ENCODE measurements around the gene C9orf40.
A peak's percentile ranks its signal among the peaks of the same experiment; 100 is the strongest.

The C9orf40 gene

DNA sequence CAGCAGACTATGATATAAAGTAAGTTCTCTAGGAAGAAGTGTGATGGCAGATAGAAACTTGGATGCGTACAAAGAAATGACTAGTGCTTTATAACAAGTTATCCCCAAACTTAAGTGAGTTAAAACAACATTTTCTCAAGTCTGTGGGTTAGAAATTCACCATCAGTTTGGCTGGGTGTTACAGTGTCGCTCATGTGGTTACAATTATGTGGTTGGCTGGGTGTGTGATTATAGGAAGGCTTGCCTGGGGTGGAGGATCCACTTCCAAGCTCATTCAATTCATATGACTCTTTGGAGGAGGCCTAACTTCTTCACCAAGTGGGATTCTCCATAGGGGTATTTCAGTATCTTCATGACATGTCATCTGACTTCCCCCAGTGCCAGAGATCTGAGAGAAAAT lies 10.3 kb upstream of the C9orf40 start:
- Histone ChIP-seq H3K27ac (replicated peaks) (no peak overlapping the region), H3K27me3 (ENCODE audit: insufficient read depth, poor library complexity, severe bottlenecking) (no peaks in the 10 kb centered on the region), H3K4me3 (replicated peaks; ENCODE audit: insufficient read depth, low read length) (no peak overlapping the region)
- TF ChIP-seq, protein P1, sequence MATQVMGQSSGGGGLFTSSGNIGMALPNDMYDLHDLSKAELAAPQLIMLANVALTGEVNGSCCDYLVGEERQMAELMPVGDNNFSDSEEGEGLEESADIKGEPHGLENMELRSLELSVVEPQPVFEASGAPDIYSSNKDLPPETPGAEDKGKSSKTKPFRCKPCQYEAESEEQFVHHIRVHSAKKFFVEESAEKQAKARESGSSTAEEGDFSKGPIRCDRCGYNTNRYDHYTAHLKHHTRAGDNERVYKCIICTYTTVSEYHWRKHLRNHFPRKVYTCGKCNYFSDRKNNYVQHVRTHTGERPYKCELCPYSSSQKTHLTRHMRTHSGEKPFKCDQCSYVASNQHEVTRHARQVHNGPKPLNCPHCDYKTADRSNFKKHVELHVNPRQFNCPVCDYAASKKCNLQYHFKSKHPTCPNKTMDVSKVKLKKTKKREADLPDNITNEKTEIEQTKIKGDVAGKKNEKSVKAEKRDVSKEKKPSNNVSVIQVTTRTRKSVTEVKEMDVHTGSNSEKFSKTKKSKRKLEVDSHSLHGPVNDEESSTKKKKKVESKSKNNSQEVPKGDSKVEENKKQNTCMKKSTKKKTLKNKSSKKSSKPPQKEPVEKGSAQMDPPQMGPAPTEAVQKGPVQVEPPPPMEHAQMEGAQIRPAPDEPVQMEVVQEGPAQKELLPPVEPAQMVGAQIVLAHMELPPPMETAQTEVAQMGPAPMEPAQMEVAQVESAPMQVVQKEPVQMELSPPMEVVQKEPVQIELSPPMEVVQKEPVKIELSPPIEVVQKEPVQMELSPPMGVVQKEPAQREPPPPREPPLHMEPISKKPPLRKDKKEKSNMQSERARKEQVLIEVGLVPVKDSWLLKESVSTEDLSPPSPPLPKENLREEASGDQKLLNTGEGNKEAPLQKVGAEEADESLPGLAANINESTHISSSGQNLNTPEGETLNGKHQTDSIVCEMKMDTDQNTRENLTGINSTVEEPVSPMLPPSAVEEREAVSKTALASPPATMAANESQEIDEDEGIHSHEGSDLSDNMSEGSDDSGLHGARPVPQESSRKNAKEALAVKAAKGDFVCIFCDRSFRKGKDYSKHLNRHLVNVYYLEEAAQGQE (IDR thresholded peaks at IDR 0.05; ENCODE audit: insufficient replicate concordance, low read depth) = no peak
- TF ChIP-seq POLR2AphosphoS5 (IDR thresholded peaks at IDR 0.05; ENCODE audit: low read depth) (no peak), GABPA (IDR thresholded peaks at IDR 0.05; ENCODE audit: low read depth) (no peak), SPI1 (IDR thresholded peaks at IDR 0.05; ENCODE audit: borderline replicate concordance, low read depth) (no peak)
- TF ChIP-seq, protein P2, sequence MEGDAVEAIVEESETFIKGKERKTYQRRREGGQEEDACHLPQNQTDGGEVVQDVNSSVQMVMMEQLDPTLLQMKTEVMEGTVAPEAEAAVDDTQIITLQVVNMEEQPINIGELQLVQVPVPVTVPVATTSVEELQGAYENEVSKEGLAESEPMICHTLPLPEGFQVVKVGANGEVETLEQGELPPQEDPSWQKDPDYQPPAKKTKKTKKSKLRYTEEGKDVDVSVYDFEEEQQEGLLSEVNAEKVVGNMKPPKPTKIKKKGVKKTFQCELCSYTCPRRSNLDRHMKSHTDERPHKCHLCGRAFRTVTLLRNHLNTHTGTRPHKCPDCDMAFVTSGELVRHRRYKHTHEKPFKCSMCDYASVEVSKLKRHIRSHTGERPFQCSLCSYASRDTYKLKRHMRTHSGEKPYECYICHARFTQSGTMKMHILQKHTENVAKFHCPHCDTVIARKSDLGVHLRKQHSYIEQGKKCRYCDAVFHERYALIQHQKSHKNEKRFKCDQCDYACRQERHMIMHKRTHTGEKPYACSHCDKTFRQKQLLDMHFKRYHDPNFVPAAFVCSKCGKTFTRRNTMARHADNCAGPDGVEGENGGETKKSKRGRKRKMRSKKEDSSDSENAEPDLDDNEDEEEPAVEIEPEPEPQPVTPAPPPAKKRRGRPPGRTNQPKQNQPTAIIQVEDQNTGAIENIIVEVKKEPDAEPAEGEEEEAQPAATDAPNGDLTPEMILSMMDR (IDR thresholded peaks at IDR 0.05; ENCODE audit: insufficient read depth, low read length) = no peak
- no peak for DNase-seq (ENCODE audit: low read depth in 1 of 2, low spot score in 1 of 2)

DNA sequence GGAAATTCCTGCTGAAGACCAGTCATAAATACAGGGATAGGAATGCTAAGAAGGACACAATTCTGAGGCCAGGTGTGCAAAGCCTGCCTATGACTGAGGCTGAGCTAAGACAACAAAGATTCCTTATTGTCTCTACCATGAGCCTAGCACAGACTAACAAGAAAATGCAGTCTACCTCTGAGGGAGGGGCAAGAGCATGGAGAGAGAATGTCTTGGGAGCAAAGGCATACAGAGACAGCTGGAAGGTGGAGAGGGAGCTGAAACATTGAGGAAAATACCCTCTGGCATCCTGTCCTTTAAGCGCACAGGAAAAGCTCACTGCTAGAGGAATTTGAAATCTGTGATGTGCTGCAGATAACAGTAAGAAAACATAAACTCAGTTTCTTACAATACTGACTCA lies 8.8 kb upstream of the C9orf40 start:
- no peaks in the 10 kb centered on the region for H3K27me3 ChIP-seq (ENCODE audit: insufficient read depth, poor library complexity, severe bottlenecking)
- TF ChIP-seq, protein P1 (IDR thresholded peaks at IDR 0.05; ENCODE audit: insufficient replicate concordance, low read depth) = no peak
- no peak for TF ChIP-seq GABPA (IDR thresholded peaks at IDR 0.05; ENCODE audit: low read depth)
- TF ChIP-seq, protein P2 (IDR thresholded peaks at IDR 0.05; ENCODE audit: insufficient read depth, low read length) = no peak
- TF ChIP-seq POLR2AphosphoS5 (IDR thresholded peaks at IDR 0.05; ENCODE audit: low read depth) = no peak
- TF ChIP-seq SPI1 (IDR thresholded peaks at IDR 0.05; ENCODE audit: borderline replicate concordance, low read depth) = no peak
- H3K4me3 ChIP-seq (replicated peaks; ENCODE audit: insufficient read depth, low read length) = no peak overlapping the region
- H3K27ac ChIP-seq (replicated peaks) = no peak overlapping the region
- no peak for DNase-seq (ENCODE audit: low read depth in 1 of 2, low spot score in 1 of 2)

DNA sequence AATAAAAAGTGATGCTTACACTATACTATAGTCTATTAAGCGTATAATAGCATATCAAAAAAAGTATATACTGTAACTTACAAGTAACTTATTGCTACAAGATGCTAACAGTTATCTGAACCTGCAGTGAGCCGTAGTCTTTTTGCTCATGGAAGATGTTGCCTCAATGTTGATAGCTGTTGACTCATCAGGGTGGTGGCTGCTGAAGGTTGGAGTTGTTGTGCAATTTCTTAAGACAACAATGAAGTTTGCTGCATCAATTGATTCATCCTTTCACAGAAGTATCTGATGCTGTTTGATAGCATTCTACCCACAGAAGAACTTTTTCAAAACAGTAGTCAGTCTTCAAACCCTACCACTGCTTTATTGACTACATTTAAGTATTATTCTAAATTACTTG lies 7.8 kb upstream of the C9orf40 start:
- no peak for TF ChIP-seq GABPA (IDR thresholded peaks at IDR 0.05; ENCODE audit: low read depth)
- TF ChIP-seq, protein P1 (IDR thresholded peaks at IDR 0.05; ENCODE audit: insufficient replicate concordance, low read depth) = no peak
- no peak overlapping the region for H3K4me3 ChIP-seq (replicated peaks; ENCODE audit: insufficient read depth, low read length)
- peak; percentile 45 to 64 for DNase-seq (ENCODE audit: low read depth in 1 of 2, low spot score in 1 of 2)
- H3K27me3 ChIP-seq (ENCODE audit: insufficient read depth, poor library complexity, severe bottlenecking) = no peaks in the 10 kb centered on the region
- H3K27ac ChIP-seq (replicated peaks) = no peak overlapping the region

DNA sequence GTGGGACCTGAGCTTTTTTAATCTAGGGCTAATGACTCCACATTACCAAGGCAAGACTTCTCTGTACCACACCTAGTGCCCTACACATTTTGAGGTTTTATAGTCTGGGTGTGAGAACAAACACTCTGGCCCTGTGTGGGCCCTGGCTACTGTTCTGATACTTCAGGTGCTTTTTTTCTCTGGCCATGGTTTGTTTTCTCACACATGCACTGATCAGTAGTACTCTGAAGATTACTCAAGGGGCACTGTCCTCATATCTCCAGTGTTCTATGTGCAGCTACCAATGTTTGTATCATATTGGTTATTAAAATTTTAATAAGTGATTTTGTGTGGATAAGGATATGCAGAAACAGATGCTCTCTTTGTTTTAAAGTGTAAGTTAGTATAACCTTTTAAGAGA lies 5.9 kb upstream of the C9orf40 start:
- no peaks in the 10 kb centered on the region for H3K27me3 ChIP-seq (ENCODE audit: insufficient read depth, poor library complexity, severe bottlenecking)
- no peak overlapping the region for H3K4me3 ChIP-seq (replicated peaks; ENCODE audit: insufficient read depth, low read length)
- H3K27ac ChIP-seq (replicated peaks) = no peak overlapping the region
- TF ChIP-seq, protein P1 (IDR thresholded peaks at IDR 0.05; ENCODE audit: insufficient replicate concordance, low read depth) = no peak
- TF ChIP-seq, protein P2 (IDR thresholded peaks at IDR 0.05; ENCODE audit: insufficient read depth, low read length) = no peak
- no peak for TF ChIP-seq SPI1 (IDR thresholded peaks at IDR 0.05; ENCODE audit: borderline replicate concordance, low read depth)
- TF ChIP-seq POLR2AphosphoS5 (IDR thresholded peaks at IDR 0.05; ENCODE audit: low read depth) = no peak
- TF ChIP-seq GABPA (IDR thresholded peaks at IDR 0.05; ENCODE audit: low read depth) = no peak
- DNase-seq (ENCODE audit: low read depth in 1 of 2, low spot score in 1 of 2) = no peak

All from HL-60 (cell line).